ENCODE data around the gene FALEC. TPM values are rescaled to one million over a fixed set of nuclear protein-coding genes. Genes with fewer than 3 reads are reported as not detected.

Gene FALEC
- total and polyA plus RNA-seq, 9 of the 15 experiments (the other 6 are each of a cell fraction or from before 2014, with no cell fraction given): 0.15 to 1.8 (median 0.53) TPM; not detected in 5

- TF ChIP-seq, protein P1, sequence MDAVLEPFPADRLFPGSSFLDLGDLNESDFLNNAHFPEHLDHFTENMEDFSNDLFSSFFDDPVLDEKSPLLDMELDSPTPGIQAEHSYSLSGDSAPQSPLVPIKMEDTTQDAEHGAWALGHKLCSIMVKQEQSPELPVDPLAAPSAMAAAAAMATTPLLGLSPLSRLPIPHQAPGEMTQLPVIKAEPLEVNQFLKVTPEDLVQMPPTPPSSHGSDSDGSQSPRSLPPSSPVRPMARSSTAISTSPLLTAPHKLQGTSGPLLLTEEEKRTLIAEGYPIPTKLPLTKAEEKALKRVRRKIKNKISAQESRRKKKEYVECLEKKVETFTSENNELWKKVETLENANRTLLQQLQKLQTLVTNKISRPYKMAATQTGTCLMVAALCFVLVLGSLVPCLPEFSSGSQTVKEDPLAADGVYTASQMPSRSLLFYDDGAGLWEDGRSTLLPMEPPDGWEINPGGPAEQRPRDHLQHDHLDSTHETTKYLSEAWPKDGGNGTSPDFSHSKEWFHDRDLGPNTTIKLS (IDR thresholded peaks at IDR 0.05; ENCODE audit: borderline replicate concordance, low read depth): no peak
- TF ChIP-seq MTA3 (IDR thresholded peaks at IDR 0.05; ENCODE audit: borderline replicate concordance) (0 out of 2 replicates have a peak, but pooled peaks have one; percentile 9), ZNF740 (CRISPR knock-in tag; IDR thresholded peaks at IDR 0.05) (no peak), ZNF740 (tag; IDR thresholded peaks at IDR 0.05) (0 out of 4 replicates have a peak, but pooled peaks of 1 of the 2 experiments have one; percentile 46), ZNF644 (tag; IDR thresholded peaks at IDR 0.05; ENCODE audit: low read depth) (no peak), ETV5 (CRISPR knock-in tag; IDR thresholded peaks at IDR 0.05; ENCODE audit: low read depth) (no peak), ZNF707 (CRISPR knock-in tag; conservative IDR thresholded peaks at IDR 0.05) (no peak), ZNF311 (CRISPR knock-in tag; IDR thresholded peaks at IDR 0.05) (no peak), GTF2E2 (tag; IDR thresholded peaks at IDR 0.05) (no peak), FUS (optimal IDR thresholded peaks at IDR 0.05; ENCODE audit: low read depth, low read length) (no peak), DEAF1 (CRISPR knock-in tag; IDR thresholded peaks at IDR 0.05) (no peak), BMI1 (IDR thresholded peaks at IDR 0.05; ENCODE audit: low read length) (no peak), SAFB (IDR thresholded peaks at IDR 0.05; ENCODE audit: borderline replicate concordance, low read depth, low read length) (no peak), SMARCE1 (IDR thresholded peaks at IDR 0.05) (no peak), FIP1L1 (IDR thresholded peaks at IDR 0.05; ENCODE audit: low read depth, low read length, poor library complexity, severe bottlenecking) (no peak), EHMT2 (IDR thresholded peaks at IDR 0.05) (no peak), SIN3A (IDR thresholded peaks at IDR 0.05; ENCODE audit: borderline replicate concordance in 2 of 2, control insufficient read depth in 1 of 2, low read depth in 2 of 2, low read length in 2 of 2) (0 out of 4 replicates have a peak, but pooled peaks of 1 of the 2 experiments have one; percentile 23), ZBED1 (IDR thresholded peaks at IDR 0.05) (no peak), POLR2AphosphoS2 (IDR thresholded peaks at IDR 0.05; ENCODE audit: low read length) (peak; percentile 27; the same call in 1 of the 2 replicates), SNAPC5 (CRISPR knock-in tag; IDR thresholded peaks at IDR 0.05) (no peak), FOXM1 (IDR thresholded peaks at IDR 0.05; ENCODE audit: low read depth) (no peak), FOXM1 (CRISPR knock-in tag; IDR thresholded peaks at IDR 0.05; ENCODE audit: low read depth) (no peak)
- TF ChIP-seq, protein P2, sequence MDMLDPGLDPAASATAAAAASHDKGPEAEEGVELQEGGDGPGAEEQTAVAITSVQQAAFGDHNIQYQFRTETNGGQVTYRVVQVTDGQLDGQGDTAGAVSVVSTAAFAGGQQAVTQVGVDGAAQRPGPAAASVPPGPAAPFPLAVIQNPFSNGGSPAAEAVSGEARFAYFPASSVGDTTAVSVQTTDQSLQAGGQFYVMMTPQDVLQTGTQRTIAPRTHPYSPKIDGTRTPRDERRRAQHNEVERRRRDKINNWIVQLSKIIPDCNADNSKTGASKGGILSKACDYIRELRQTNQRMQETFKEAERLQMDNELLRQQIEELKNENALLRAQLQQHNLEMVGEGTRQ (CRISPR knock-in tag; IDR thresholded peaks at IDR 0.05): peak; percentile 67
Observed at GRCh38 chr1:150567717-150568593, 52.4 kb downstream of the FALEC start (continued).

Measured in K562 (cell line).